NB4 (cell line): ENCODE results near the gene NLRP10.

ENCODE experiments used
- POLR2A ChIP-seq: IDR thresholded peaks from 2 replicates; pipeline ENCODE4 v1.6.1; 2011; ENCODE audit warnings: mild to moderate bottlenecking; ENCODE audit not compliant: insufficient read length; ENCODE audit errors: extremely low read depth
- TF ChIP-seq, protein P1 (sequence below): IDR thresholded peaks from one replicate; pipeline ENCODE4 v1.5.1; 2012; ENCODE audit warnings: low read depth, low read length

DNA sequence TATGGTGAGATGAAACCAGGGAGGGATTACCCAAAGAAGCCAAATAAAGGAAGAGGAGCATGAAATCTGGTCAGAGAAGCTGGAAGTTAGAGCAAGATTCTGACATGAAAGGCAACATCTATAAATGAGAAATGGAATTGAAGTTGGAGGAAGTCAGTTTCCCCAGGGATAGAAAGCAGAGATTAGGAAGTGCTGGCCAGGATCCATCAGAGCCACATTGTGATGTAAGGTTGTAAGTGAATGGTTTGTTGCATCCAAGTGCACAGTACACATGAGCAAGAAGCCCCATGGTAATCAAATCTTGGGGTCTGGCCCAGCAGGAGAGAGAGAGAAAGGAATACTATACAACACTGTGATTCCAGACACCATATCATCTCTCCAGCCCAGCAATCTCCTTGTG lies 6.6 kb upstream of the NLRP10 start:
- TF ChIP-seq, protein P1, sequence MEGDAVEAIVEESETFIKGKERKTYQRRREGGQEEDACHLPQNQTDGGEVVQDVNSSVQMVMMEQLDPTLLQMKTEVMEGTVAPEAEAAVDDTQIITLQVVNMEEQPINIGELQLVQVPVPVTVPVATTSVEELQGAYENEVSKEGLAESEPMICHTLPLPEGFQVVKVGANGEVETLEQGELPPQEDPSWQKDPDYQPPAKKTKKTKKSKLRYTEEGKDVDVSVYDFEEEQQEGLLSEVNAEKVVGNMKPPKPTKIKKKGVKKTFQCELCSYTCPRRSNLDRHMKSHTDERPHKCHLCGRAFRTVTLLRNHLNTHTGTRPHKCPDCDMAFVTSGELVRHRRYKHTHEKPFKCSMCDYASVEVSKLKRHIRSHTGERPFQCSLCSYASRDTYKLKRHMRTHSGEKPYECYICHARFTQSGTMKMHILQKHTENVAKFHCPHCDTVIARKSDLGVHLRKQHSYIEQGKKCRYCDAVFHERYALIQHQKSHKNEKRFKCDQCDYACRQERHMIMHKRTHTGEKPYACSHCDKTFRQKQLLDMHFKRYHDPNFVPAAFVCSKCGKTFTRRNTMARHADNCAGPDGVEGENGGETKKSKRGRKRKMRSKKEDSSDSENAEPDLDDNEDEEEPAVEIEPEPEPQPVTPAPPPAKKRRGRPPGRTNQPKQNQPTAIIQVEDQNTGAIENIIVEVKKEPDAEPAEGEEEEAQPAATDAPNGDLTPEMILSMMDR, result no peak
- no peak for TF ChIP-seq POLR2A
